IMR-90 (cell line): ENCODE data around the gene PACSIN3. TPM values are rescaled to one million over a fixed set of nuclear protein-coding genes. Genes with fewer than 3 reads are reported as not detected.
A peak's percentile ranks its signal among the peaks of the same experiment; 100 is the strongest.

Source experiments
- ATAC-seq: fragments of 200-7000 bp; cut with Tn5 transposase; 2 replicates; pipeline ENCODE4 v1.9.1; 2020; ENCODE audit warnings: low read depth, mild to moderate bottlenecking, moderate library complexity
- BruUV-seq: library from RNA; stranded (reverse); fragments of 400-500 nt; replicated peaks from 2 replicates; lab custom pipeline; 2021; lab: Mats Ljungman, UMichigan
- CTCF ChIA-PET: fragments of 300-600 bp; formaldehyde crosslinking; extraction: SDS; loops from one replicate; lab custom pipeline; 2021; ENCODE audit warnings: antibody characterized with exemption; lab: Yijun Ruan, JAX
- POLR2A ChIA-PET: fragments of 300-600 bp; sonication (Branson Sonifier 250); formaldehyde crosslinking; loops from one replicate; lab custom pipeline; 2022; ENCODE audit warnings: antibody characterized with exemption; ENCODE audit not compliant: unreplicated experiment; lab: Charles Lee
- DNase-seq: peaks from one replicate; pipeline ENCODE4 v3.0.0; 2013
- H2AFZ ChIP-seq: replicated peaks from 2 replicates; pipeline ENCODE3; 2013; ENCODE audit warnings: low read length, mild to moderate bottlenecking; ENCODE audit not compliant: poor library complexity
- H2AK5ac ChIP-seq: 2 replicates; pipeline ENCODE4 v1.6.1; 2013; ENCODE audit warnings: low read depth, low read length, inconsistent platforms
- H2AK9ac ChIP-seq: replicated peaks from 2 replicates; pipeline ENCODE3; 2013; ENCODE audit warnings: mild to moderate bottlenecking, low read depth, low read length, moderate library complexity; ENCODE audit not compliant: poor library complexity
- H2BK120ac ChIP-seq: 2 replicates; pipeline ENCODE4 v1.6.1; 2013; ENCODE audit warnings: low read depth, low read length, inconsistent platforms
- H2BK15ac ChIP-seq: 3 replicates; pipeline ENCODE4 v1.6.1; 2013; ENCODE audit warnings: low read depth, low read length, inconsistent platforms
- H2BK20ac ChIP-seq: 2 replicates; pipeline ENCODE4 v1.6.1; 2013; ENCODE audit warnings: low read depth, mild to moderate bottlenecking, inconsistent platforms, low read length, moderate library complexity
- H2BK5ac ChIP-seq: 2 replicates; pipeline ENCODE4 v1.6.1; 2013; ENCODE audit warnings: mild to moderate bottlenecking, low read depth, low read length, inconsistent platforms; ENCODE audit not compliant: poor library complexity, severe bottlenecking
- H3K14ac ChIP-seq: replicated peaks from 2 replicates; pipeline ENCODE4 v1.6.1; 2013; ENCODE audit warnings: low read depth, low read length, inconsistent platforms
- H3K18ac ChIP-seq: 2 replicates; pipeline ENCODE4 v1.6.1; 2013; ENCODE audit warnings: low read depth, low read length, control low read depth
- H3K23ac ChIP-seq: 2 replicates; pipeline ENCODE4 v1.6.1; 2013; ENCODE audit warnings: low read depth, low read length, inconsistent platforms
- H3K27ac ChIP-seq: 2 replicates; pipeline ENCODE4 v1.5.1; 2013; ENCODE audit warnings: mild to moderate bottlenecking, control low read depth, low read length; ENCODE audit not compliant: insufficient read depth
- H3K27me3 ChIP-seq: 2 replicates; pipeline ENCODE4 v1.6.1; 2013; ENCODE audit warnings: low read length; ENCODE audit not compliant: control insufficient read depth, insufficient read depth
- H3K36me3 ChIP-seq: 2 replicates; pipeline ENCODE4 v1.6.1; 2013; ENCODE audit warnings: low read length, mixed read lengths; ENCODE audit not compliant: control insufficient read depth, insufficient read depth
- H3K4ac ChIP-seq: 2 replicates; pipeline ENCODE4 v1.6.1; 2013; ENCODE audit warnings: low read depth, low read length, inconsistent platforms
- H3K4me1 ChIP-seq: 2 replicates; pipeline ENCODE4 v1.6.1; 2013; ENCODE audit warnings: low read length, mixed read lengths; ENCODE audit not compliant: control insufficient read depth, insufficient read depth
- H3K4me2 ChIP-seq: 2 replicates; pipeline ENCODE4 v1.6.1; 2013; ENCODE audit warnings: low read depth, mild to moderate bottlenecking, control low read depth, low read length, moderate library complexity
- H3K4me3 ChIP-seq: 2 replicates; pipeline ENCODE4 v1.5.1; 2013; ENCODE audit warnings: low read depth, mild to moderate bottlenecking, control low read depth, low read length, moderate library complexity; ENCODE audit not compliant: insufficient read depth
- H3K56ac ChIP-seq: 2 replicates; pipeline ENCODE4 v1.6.1; 2013; ENCODE audit warnings: low read length, inconsistent platforms; ENCODE audit not compliant: insufficient read depth; ENCODE audit errors: extremely low read depth
- H3K79me1 ChIP-seq, 2 experiments: 2 replicates each; pipeline ENCODE4 v1.6.1; 2013; ENCODE audit warnings: low read length in 2 of 2, inconsistent platforms in 1 of 2, low read depth in 1 of 2
- H3K9ac ChIP-seq: 2 replicates; pipeline ENCODE4 v1.6.1; 2013; ENCODE audit warnings: low read depth, low read length, control low read depth
- H3K9me1 ChIP-seq: 2 replicates; pipeline ENCODE4 v1.6.1; 2013; ENCODE audit warnings: low read length, inconsistent platforms; ENCODE audit not compliant: insufficient read depth
- H3K9me3 ChIP-seq: 2 replicates; pipeline ENCODE4 v1.6.1; 2013; ENCODE audit warnings: low read length; ENCODE audit not compliant: control insufficient read depth, insufficient read depth
- H4K20me1 ChIP-seq: 2 replicates; pipeline ENCODE4 v1.6.1; 2013; ENCODE audit warnings: low read length, inconsistent platforms; ENCODE audit not compliant: insufficient read depth
- H4K5ac ChIP-seq: 2 replicates; pipeline ENCODE4 v1.6.1; 2013; ENCODE audit warnings: mild to moderate bottlenecking, low read depth, low read length, control low read depth
- H4K8ac ChIP-seq, 2 experiments: 2 replicates each; pipeline ENCODE4 v1.6.1; 2013; ENCODE audit warnings: low read depth in 2 of 2, low read length in 2 of 2, control low read depth in 1 of 2, inconsistent platforms in 1 of 2
- H4K91ac ChIP-seq: 2 replicates; pipeline ENCODE4 v1.6.1; 2013; ENCODE audit warnings: low read depth, low read length, inconsistent platforms; ENCODE audit not compliant: insufficient read depth
- MXI1 ChIP-seq: IDR thresholded peaks from 2 replicates; pipeline ENCODE4 v1.6.1; 2012; ENCODE audit warnings: low read depth, mild to moderate bottlenecking, low read length, moderate library complexity, borderline replicate concordance
- WGBS, 2 experiments: methylation state at CpG; one replicate each; pipeline versions ENCODE4 v1.1.5 to v1.1.7; 2013; ENCODE audit warnings: missing lambda C conversion rate in 2 of 2; ENCODE audit not compliant: insufficient read length in 1 of 2; ENCODE audit errors: extremely low coverage in 2 of 2; 5-methylcytosine and 5-hydroxymethylcytosine counted together
- dilution Hi-C: fragments of 300-500 bp; cut with HindIII; formaldehyde crosslinking; loops from one replicate; pipeline ENCODE4 v1.14.3; 2018; ENCODE audit warnings: low sequenced_read_pairs; ENCODE audit not compliant: unreplicated experiment
- in situ Hi-C: fragments of 300-500 bp; cut with MboI; formaldehyde crosslinking; loops from 3 replicates; pipeline ENCODE4 v1.14.3; 2019; ENCODE audit warnings: low sequenced_read_pairs, inconsistent platforms, mixed read lengths
- intact Hi-C: fragments of 100-400 bp; cut with micrococcal nuclease; formaldehyde crosslinking; loops from 2 replicates; pipeline ENCODE4 v1.10.0; 2022
- polyA plus RNA-seq, 3 experiments: library from polyadenylated mRNA; depleted of rRNA; stranded (reverse); fragments of >200 nt; gene quantifications; 2 replicates each; pipeline ENCODE4 v1.2.3, GENCODE V29; 2012; ENCODE audit warnings: low replicate concordance in 1 of 3
- total RNA-seq: library from RNA; depleted of rRNA; stranded (reverse); fragments of >200 nt; gene quantifications from 2 replicates; pipeline ENCODE4 v1.2.3, GENCODE V29; 2012
- TF ChIP-seq, protein P1 (sequence below): conservative IDR thresholded peaks from 2 replicates; pipeline ENCODE4 v1.5.1; 2012; ENCODE audit warnings: mild to moderate bottlenecking, low read depth, low read length, improper control_type of control experiment

The PACSIN3 gene
- total and polyA plus RNA-seq, 2 of the 4 experiments (the other 2 are of a cell fraction), result 19.2 to 21.1 TPM

DNA sequence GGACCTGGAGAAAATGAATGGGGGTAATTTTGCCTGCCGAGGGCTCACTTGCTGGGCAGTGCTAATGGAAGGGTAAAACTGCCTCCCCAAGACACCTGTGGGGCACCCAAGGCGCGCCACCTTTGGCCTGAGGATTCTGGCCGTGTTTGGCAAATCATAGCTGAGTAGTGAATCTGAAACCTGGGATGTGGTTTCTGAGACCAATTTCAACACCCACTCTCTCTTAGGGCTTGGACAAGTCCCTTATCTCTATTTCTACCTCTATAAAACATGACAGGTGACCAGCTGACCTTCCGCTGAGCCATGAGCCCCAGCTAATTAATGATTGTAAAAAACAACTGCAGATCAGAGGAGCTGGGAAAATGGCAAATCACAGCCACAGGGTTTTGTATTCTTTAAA, 1.5 kb upstream of the PACSIN3 start:
- peaks cover 4% of the 10 kb centered on the region; the same call in 1 of the 2 replicates for H4K20me1 ChIP-seq
- no peak overlapping the region for H3K27ac ChIP-seq
- ChIA-PET POLR2A (no interaction called here), CTCF (interaction anchor here (1.1 to 1.4 kb wide), 3 partner anchors 10 to 296 kb away, joined by 3 read pairs; no protein-coding TSS in a partner anchor)
- peaks cover 2% of the 10 kb centered on the region; the same call in 1 of the 2 replicates for H3K36me3 ChIP-seq
- ATAC-seq (no peak), DNase-seq (no peak)
- no peak overlapping the region for H2BK20ac ChIP-seq
- in situ Hi-C loops (no loop called here), dilution Hi-C loops (no loop called here), intact Hi-C loops (no loop called here)
- H2BK120ac ChIP-seq, result no peak overlapping the region
- H3K4ac ChIP-seq, result no peak overlapping the region
- H3K9me3 ChIP-seq, result no peaks in the 10 kb centered on the region
- H3K23ac ChIP-seq, result no peak overlapping the region
- peaks cover 18% of the 10 kb centered on the region for H3K4me1 ChIP-seq
- no peak overlapping the region for H3K18ac ChIP-seq
- no peak overlapping the region for H4K5ac ChIP-seq
- TF ChIP-seq MXI1, result no peak
- TF ChIP-seq, protein P1, sequence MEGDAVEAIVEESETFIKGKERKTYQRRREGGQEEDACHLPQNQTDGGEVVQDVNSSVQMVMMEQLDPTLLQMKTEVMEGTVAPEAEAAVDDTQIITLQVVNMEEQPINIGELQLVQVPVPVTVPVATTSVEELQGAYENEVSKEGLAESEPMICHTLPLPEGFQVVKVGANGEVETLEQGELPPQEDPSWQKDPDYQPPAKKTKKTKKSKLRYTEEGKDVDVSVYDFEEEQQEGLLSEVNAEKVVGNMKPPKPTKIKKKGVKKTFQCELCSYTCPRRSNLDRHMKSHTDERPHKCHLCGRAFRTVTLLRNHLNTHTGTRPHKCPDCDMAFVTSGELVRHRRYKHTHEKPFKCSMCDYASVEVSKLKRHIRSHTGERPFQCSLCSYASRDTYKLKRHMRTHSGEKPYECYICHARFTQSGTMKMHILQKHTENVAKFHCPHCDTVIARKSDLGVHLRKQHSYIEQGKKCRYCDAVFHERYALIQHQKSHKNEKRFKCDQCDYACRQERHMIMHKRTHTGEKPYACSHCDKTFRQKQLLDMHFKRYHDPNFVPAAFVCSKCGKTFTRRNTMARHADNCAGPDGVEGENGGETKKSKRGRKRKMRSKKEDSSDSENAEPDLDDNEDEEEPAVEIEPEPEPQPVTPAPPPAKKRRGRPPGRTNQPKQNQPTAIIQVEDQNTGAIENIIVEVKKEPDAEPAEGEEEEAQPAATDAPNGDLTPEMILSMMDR, result no peak
- H4K8ac ChIP-seq, result no peak overlapping the region
- peak overlapping the region; percentile 35; the same call in 1 of the 2 replicates for H3K4me3 ChIP-seq
- no peak overlapping the region for H3K9ac ChIP-seq
- no peak overlapping the region for H2BK5ac ChIP-seq
- WGBS, 2 experiments, result no CpG with 5 or more reads among the region's 5 CpGs
- H4K91ac ChIP-seq, result no peak overlapping the region
- no peak overlapping the region for H2AFZ ChIP-seq
- H2BK15ac ChIP-seq, result no peak overlapping the region
- H3K56ac ChIP-seq, result no peak overlapping the region
- no TSS peak for BruUV-seq
- no peaks in the 10 kb centered on the region for H3K27me3 ChIP-seq
- peaks cover 4 to 23% of the 10 kb centered on the region in 2 experiments; a peak in 1 of 4 replicates for H3K79me1 ChIP-seq
- no peaks in the 10 kb centered on the region for H3K9me1 ChIP-seq
- H2AK9ac ChIP-seq, result no peak overlapping the region
- no peak overlapping the region for H3K14ac ChIP-seq
- H2AK5ac ChIP-seq, result no peak overlapping the region
- peak overlapping the region; percentile 92 for H3K4me2 ChIP-seq
